PFSK-1 (cell line): ENCODE measurements around the gene ADAD1. TPM values are rescaled to one million over a fixed set of nuclear protein-coding genes. Genes with fewer than 3 reads are reported as not detected.

Source experiments
- FOXP2 ChIP-seq: optimal IDR thresholded peaks from 2 replicates; pipeline ENCODE3; 2011; ENCODE audit warnings: borderline replicate concordance, control low read depth, inconsistent platforms; ENCODE audit not compliant: insufficient read depth; ENCODE audit errors: extremely low read length, extremely low read depth
- POLR2AphosphoS5 ChIP-seq: IDR thresholded peaks from 2 replicates; pipeline ENCODE4 v1.6.1; 2012; ENCODE audit warnings: low read depth, mild to moderate bottlenecking, control low read depth, low read length, moderate library complexity
- SIN3A ChIP-seq: IDR thresholded peaks from 2 replicates; pipeline ENCODE4 v1.6.1; 2012; ENCODE audit warnings: mild to moderate bottlenecking, low read length, moderate library complexity, borderline replicate concordance; ENCODE audit not compliant: insufficient read depth
- TAF1 ChIP-seq: IDR thresholded peaks from 2 replicates; pipeline ENCODE4 v1.6.1; 2012; ENCODE audit warnings: low read length, control low read depth, borderline replicate concordance; ENCODE audit not compliant: insufficient read depth
- polyA plus RNA-seq: library from polyadenylated mRNA; unstranded; fragments of >200 nt; gene quantifications from one replicate; pipeline ENCODE4 v1.2.1, GENCODE V29; 2012; ENCODE audit warnings: low read depth, missing spikeins; ENCODE audit not compliant: insufficient read length
- TF ChIP-seq, protein P1 (sequence below), 2 experiments: IDR thresholded peaks; 2 replicates each; pipeline versions ENCODE4 v1.6.1 to v1.8.0; 2011 to 2012; ENCODE audit warnings: low read depth in 2 of 2, low read length in 2 of 2, control low read depth in 1 of 2, inconsistent platforms in 1 of 2, mild to moderate bottlenecking in 1 of 2, moderate library complexity in 1 of 2; ENCODE audit not compliant: insufficient read depth in 1 of 2

The ADAD1 gene
- not detected for polyA plus RNA-seq

DNA sequence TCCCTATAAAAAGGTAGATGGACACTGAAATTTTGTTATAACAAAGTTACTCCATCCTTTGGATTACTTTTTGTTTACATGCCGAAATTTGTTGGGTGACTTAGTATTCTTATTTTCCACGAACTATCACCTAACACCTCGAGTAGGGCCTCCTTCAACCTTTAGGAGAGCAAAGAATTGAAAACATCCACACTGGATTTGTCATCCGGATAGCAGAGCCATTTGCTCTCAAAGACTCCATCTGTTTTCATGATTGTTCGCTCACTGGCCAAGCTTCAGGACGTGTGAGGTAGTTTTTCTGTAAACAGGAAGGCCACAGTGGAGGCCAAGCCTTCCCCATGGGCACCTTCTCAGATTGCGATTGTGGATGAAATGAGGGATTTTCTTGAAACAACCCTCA is at the start of gene ADAD1:
Gene ADAD1, plus strand, starts transcription at position 301 of the 400 bp plus-strand sequence. CDS start 1,059 bp downstream, outside the sequence.
- TF ChIP-seq TAF1 (no peak), FOXP2 (no peak)

DNA sequence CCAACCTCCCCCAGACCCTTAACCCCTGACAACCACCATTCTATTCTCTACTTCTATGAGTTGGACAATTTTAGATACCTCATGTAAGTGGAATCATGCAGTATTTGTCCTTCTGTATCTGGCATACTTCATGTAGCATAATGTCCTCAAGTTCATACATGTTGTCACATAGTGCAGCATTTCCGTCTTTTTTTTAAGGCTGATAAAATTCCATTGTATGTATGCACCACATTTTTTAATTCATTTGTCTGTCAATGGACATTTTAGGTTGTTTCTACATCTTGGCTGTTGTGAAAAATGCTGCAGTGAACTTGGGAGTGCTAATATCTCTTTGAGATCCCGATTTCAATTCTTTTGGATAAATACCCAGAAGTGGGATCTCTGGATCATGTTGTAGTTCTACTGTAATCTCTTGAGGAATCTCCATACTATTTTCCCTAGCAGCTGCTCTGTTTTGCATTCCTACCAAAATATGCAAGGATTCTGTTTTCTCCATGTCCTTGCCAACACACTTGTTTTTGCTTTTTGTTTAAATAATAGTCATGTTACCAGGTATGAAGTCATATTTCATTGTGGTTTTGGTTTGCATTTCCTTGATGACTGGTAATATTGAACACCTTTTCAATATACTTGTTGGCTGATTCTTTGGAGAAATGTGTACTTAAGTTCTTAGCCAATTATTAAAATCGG is 48.8 kb upstream of the ADAD1 start:
- TF ChIP-seq, protein P1, sequence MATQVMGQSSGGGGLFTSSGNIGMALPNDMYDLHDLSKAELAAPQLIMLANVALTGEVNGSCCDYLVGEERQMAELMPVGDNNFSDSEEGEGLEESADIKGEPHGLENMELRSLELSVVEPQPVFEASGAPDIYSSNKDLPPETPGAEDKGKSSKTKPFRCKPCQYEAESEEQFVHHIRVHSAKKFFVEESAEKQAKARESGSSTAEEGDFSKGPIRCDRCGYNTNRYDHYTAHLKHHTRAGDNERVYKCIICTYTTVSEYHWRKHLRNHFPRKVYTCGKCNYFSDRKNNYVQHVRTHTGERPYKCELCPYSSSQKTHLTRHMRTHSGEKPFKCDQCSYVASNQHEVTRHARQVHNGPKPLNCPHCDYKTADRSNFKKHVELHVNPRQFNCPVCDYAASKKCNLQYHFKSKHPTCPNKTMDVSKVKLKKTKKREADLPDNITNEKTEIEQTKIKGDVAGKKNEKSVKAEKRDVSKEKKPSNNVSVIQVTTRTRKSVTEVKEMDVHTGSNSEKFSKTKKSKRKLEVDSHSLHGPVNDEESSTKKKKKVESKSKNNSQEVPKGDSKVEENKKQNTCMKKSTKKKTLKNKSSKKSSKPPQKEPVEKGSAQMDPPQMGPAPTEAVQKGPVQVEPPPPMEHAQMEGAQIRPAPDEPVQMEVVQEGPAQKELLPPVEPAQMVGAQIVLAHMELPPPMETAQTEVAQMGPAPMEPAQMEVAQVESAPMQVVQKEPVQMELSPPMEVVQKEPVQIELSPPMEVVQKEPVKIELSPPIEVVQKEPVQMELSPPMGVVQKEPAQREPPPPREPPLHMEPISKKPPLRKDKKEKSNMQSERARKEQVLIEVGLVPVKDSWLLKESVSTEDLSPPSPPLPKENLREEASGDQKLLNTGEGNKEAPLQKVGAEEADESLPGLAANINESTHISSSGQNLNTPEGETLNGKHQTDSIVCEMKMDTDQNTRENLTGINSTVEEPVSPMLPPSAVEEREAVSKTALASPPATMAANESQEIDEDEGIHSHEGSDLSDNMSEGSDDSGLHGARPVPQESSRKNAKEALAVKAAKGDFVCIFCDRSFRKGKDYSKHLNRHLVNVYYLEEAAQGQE (IDR thresholded peaks at IDR 0.05; ENCODE audit: insufficient read depth in 1 of 2, low read depth in 2 of 2, low read length in 2 of 2), result no peak
- TF ChIP-seq FOXP2, result no peak
- TF ChIP-seq POLR2AphosphoS5, result no peak
- no peak for TF ChIP-seq SIN3A
- no peak for TF ChIP-seq TAF1

DNA sequence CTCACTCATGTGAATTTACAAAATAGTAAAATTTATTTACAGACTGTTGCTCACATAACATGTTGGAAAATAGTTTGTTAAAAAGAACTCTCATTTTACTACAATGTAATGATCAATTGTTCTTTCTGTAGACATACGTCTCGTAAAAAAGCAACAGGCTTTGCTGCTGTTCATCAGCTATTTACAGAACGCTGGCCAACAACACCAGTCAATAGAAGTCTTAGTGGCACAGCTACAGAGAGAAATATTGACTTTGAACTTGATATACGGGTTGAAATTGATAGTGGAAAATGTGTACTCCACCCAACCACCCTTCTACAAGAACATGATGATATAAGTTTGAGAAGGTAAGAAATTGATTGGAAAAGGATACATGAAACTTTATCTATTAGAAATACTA is 47.6 kb upstream of the ADAD1 start:
- TF ChIP-seq TAF1 (no peak), POLR2AphosphoS5 (no peak)

DNA sequence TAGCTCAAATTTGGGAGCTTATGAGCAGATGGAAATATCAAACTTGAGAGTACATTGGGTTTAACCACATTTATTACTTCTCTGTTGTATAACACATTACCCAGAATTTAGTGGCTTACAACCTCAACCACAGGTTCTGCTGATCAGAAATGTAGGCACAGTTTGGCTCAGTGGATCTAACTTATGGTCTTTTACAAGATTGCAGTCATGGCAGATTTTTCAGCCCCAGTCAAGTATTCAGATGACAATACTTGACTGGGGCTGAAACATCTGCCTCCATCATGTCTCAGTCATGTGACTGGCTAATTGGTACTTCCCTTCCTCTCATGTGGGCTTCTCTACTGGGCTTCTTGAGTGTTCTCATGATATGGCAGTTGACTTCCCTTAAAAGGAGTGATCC is 44.0 kb upstream of the ADAD1 start:
- TF ChIP-seq SIN3A, result no peak
- TF ChIP-seq FOXP2, result no peak
- TF ChIP-seq POLR2AphosphoS5, result no peak
- TF ChIP-seq, protein P1 (IDR thresholded peaks at IDR 0.05; ENCODE audit: insufficient read depth in 1 of 2, low read depth in 2 of 2, low read length in 2 of 2), result no peak
- no peak for TF ChIP-seq TAF1

DNA sequence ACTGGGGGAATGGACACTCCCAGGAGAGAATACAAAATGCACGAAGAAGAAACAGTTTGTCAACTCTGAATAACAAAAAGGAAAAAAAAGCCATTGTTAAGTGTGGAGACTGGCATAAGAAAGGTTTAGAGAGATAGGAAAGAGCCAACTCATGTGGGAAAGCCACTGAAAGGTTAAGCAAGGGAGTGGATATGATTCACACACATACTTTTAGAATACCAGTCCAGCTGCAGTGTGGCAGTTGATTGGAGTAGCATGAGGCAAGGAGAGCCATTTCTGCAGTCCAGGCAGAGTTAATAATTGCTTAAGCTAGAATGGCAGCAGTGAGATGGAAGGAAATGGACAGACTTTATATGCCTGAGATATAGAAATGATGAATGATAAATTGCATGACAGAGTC is 36.9 kb upstream of the ADAD1 start:
- TF ChIP-seq POLR2AphosphoS5, result no peak
- TF ChIP-seq TAF1, result no peak
- no peak for TF ChIP-seq FOXP2
- no peak for TF ChIP-seq SIN3A
- TF ChIP-seq, protein P1 (IDR thresholded peaks at IDR 0.05; ENCODE audit: insufficient read depth in 1 of 2, low read depth in 2 of 2, low read length in 2 of 2), result no peak

DNA sequence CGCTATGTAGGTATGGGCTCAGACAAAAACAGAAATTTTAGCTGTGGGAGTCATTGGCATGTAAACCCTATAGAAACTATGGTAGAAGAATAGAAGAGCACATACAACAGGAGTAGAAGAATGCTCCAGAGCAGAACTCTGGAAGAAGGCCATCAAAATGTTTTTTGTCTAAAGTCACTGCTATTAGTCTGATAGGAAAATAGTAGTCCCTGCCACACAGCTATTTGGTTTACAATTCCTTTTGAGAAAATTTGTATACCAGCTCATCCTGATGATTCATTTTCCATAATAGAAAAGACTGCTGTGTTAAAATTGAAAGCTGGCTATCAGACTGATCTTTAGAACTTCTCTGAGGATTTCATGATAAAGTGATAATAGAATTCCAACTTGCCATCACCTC is 32.8 kb upstream of the ADAD1 start:
- TF ChIP-seq POLR2AphosphoS5, result no peak
- TF ChIP-seq SIN3A, result no peak
- no peak for TF ChIP-seq TAF1
- no peak for TF ChIP-seq FOXP2
- TF ChIP-seq, protein P1 (IDR thresholded peaks at IDR 0.05; ENCODE audit: insufficient read depth in 1 of 2, low read depth in 2 of 2, low read length in 2 of 2), result no peak
